SU-DHL-6 (cell line): ENCODE data around the gene ALG6.

Source experiments
- EZH2phosphoT487 ChIP-seq: fragments of 200-600 bp; sonication (generic), shearing (Covaris generic); conservative IDR thresholded peaks from 2 replicates; pipeline ENCODE4 v1.6.1; 2018; ENCODE audit warnings: mild to moderate bottlenecking, antibody characterized with exemption, low read length, moderate library complexity, mixed read lengths
- TF ChIP-seq, protein P1 (sequence below): fragments of 200-600 bp; sonication (generic); IDR thresholded peaks from one replicate; pipeline ENCODE4 v1.5.1; 2017; ENCODE audit warnings: antibody characterized with exemption, mild to moderate bottlenecking, low read length, moderate library complexity; ENCODE audit not compliant: insufficient read depth, poor library complexity, severe bottlenecking

DNA sequence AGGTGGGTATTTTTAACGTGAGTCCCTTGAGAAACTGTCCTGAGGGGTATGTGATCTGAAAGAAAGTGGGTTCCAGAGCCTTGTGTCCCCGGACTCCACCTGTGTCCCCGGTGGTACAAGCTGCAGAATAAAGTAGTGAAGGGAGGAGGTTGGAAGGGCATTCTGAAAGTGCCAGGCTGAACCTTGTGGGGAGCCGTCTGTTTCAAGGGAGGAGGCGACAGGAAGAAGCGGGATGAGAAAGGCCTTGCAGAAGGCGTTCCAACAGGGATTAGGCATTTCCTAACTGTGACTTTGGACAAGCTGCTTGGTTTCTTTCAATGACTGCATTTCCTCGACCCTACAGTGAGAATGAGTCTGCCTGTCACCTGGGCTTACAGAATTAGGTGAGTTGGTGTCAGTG is 39.3 kb upstream of the ALG6 start:
- TF ChIP-seq, protein P1, sequence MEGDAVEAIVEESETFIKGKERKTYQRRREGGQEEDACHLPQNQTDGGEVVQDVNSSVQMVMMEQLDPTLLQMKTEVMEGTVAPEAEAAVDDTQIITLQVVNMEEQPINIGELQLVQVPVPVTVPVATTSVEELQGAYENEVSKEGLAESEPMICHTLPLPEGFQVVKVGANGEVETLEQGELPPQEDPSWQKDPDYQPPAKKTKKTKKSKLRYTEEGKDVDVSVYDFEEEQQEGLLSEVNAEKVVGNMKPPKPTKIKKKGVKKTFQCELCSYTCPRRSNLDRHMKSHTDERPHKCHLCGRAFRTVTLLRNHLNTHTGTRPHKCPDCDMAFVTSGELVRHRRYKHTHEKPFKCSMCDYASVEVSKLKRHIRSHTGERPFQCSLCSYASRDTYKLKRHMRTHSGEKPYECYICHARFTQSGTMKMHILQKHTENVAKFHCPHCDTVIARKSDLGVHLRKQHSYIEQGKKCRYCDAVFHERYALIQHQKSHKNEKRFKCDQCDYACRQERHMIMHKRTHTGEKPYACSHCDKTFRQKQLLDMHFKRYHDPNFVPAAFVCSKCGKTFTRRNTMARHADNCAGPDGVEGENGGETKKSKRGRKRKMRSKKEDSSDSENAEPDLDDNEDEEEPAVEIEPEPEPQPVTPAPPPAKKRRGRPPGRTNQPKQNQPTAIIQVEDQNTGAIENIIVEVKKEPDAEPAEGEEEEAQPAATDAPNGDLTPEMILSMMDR = no peak
- TF ChIP-seq EZH2phosphoT487 = no peak
